Esophagus muscularis mucosa (tissue), 4 donors: ENCODE data around the gene OR10J5. TPM values are rescaled to one million over a fixed set of nuclear protein-coding genes. Genes with fewer than 3 reads are reported as not detected.
"Not testable (repeated sequence)": the region's sequence is repeated elsewhere in the genome, so short reads cannot be mapped to it uniquely, and the experiment has no call there.

Experiments used
- DNase-seq: peaks from one replicate; pipeline ENCODE4 v3.0.0-alpha.2; 2017; ENCODE audit errors: extremely low spot score
- H3K27ac ChIP-seq, 4 donors: fragments of 200-600 bp; sonication (generic); replicated peaks in 1 of 4; 1 replicate in 3 of 4; 2 replicates in 1 of 4; pipeline ENCODE4 v1.5.1; 2016 to 2019; ENCODE audit warnings: mild to moderate bottlenecking in 1 of 4
- H3K27me3 ChIP-seq, 4 donors: fragments of 200-600 bp; sonication (generic); one replicate each; pipeline versions ENCODE4 v1.5.1 to v1.6.0; 2016 to 2019
- H3K36me3 ChIP-seq, 4 donors: fragments of 200-600 bp; sonication (generic); one replicate each; pipeline ENCODE4 v1.5.1; 2016 to 2019
- H3K4me1 ChIP-seq, 4 donors: fragments of 200-600 bp; sonication (generic); one replicate each; pipeline ENCODE4 v1.5.1; 2016 to 2019
- H3K4me3 ChIP-seq, 4 donors: fragments of 200-600 bp; sonication (generic); 1 replicate in 2 of 4; 2 replicates in 2 of 4; pipeline ENCODE4 v1.5.1; 2016 to 2019; ENCODE audit warnings: mild to moderate bottlenecking in 4 of 4, moderate library complexity in 1 of 4
- H3K9me3 ChIP-seq, 4 donors: fragments of 200-600 bp; sonication (generic); 1 replicate in 3 of 4; 2 replicates in 1 of 4; pipeline ENCODE4 v1.5.1; 2016 to 2019
- EP300 ChIP-seq: sonication (generic); formaldehyde crosslinking; IDR thresholded peaks from one replicate; pipeline ENCODE4 v1.6.1; 2017; ENCODE audit warnings: antibody characterized with exemption
- POLR2A ChIP-seq: fragments of 450-650 bp; IDR thresholded peaks from one replicate; pipeline ENCODE4 v1.6.1; 2017; ENCODE audit warnings: antibody characterized with exemption, moderate library complexity, mild to moderate bottlenecking, low read depth
- POLR2AphosphoS5 ChIP-seq, 2 donors: sonication (generic); formaldehyde crosslinking; IDR thresholded peaks; one replicate each; pipeline ENCODE4 v1.6.1; 2017; ENCODE audit warnings: antibody characterized with exemption in 2 of 2
- WGBS: methylation state at CpG from one replicate; pipeline ENCODE4 v1.1.5; 2018; 5-methylcytosine and 5-hydroxymethylcytosine counted together
- intact Hi-C: fragments of 100-400 bp; cut with DNase I; formaldehyde crosslinking; loops from one replicate; pipeline ENCODE4 v1.15.1; 2023
- total RNA-seq, 4 donors: library from RNA; depleted of rRNA; stranded (reverse); fragments of >200 nt; gene quantifications; one replicate each; pipeline versions ENCODE4 v1.1.0 to v1.2.1, GENCODE V29; 2016
- TF ChIP-seq, protein P1 (sequence below), 3 experiments: fragments of 200-600 bp in 2 of 3; fragments of 450-650 bp in 1 of 3; sonication (generic) in 2 of 3; IDR thresholded peaks; one replicate each; pipeline ENCODE4 v1.5.1; 2017 to 2019; ENCODE audit warnings: antibody characterized with exemption in 3 of 3, mild to moderate bottlenecking in 2 of 3, moderate library complexity in 1 of 3

The OR10J5 gene
- total RNA-seq, 4 donors from 2014 or later = not detected

- Histone ChIP-seq H3K27ac (no peak overlapping the region), H3K4me3 (no peak overlapping the region), H3K4me1 (no peaks in the 10 kb centered on the region), H3K36me3 (no peaks in the 10 kb centered on the region), H3K27me3 (no peaks in the 10 kb centered on the region), H3K9me3 (peaks cover 0 to 12% (median 8%) of the 10 kb centered on the region in 4 donors)
- TF ChIP-seq POLR2A (no peak), EP300 (no peak), POLR2AphosphoS5 (IDR thresholded peaks at IDR 0.05) (no peak)
- TF ChIP-seq, protein P1, sequence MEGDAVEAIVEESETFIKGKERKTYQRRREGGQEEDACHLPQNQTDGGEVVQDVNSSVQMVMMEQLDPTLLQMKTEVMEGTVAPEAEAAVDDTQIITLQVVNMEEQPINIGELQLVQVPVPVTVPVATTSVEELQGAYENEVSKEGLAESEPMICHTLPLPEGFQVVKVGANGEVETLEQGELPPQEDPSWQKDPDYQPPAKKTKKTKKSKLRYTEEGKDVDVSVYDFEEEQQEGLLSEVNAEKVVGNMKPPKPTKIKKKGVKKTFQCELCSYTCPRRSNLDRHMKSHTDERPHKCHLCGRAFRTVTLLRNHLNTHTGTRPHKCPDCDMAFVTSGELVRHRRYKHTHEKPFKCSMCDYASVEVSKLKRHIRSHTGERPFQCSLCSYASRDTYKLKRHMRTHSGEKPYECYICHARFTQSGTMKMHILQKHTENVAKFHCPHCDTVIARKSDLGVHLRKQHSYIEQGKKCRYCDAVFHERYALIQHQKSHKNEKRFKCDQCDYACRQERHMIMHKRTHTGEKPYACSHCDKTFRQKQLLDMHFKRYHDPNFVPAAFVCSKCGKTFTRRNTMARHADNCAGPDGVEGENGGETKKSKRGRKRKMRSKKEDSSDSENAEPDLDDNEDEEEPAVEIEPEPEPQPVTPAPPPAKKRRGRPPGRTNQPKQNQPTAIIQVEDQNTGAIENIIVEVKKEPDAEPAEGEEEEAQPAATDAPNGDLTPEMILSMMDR (IDR thresholded peaks at IDR 0.05) = no peak
- intact Hi-C loops = no loop called here
- no peak for DNase-seq
Measured at GRCh38 chr1:159509440-159510228, 26.2 kb downstream of the OR10J5 start.

DNA sequence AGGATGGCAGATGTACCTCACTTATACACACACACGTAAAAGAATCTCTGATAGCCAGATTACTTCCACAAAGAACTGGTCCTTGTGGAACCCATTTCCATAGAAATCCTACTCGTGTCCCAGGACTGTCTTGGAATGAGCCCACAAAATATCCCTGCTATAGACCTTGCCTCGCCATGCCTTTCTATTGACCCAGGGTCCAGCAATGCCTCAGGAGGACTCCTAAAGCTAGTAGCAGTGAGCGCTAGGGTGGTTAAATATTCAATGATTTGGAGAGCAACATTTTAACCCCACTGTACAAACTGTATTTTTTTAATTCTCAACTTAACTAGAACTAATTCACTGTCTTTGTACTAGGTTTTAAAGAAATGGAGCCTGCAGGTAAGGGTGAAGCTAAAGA is 26.9 kb downstream of the OR10J5 start:
- Histone ChIP-seq H3K27me3 (no peaks in the 10 kb centered on the region), H3K27ac (no peak overlapping the region), H3K9me3 (peaks cover 0 to 12% (median 8%) of the 10 kb centered on the region in 4 donors), H3K4me3 (no peak overlapping the region), H3K4me1 (no peaks in the 10 kb centered on the region), H3K36me3 (no peaks in the 10 kb centered on the region)
- WGBS = 62% methylated on average over 4 of the region's 4 CpGs
- TF ChIP-seq POLR2AphosphoS5 (IDR thresholded peaks at IDR 0.05) (no peak), POLR2A (no peak), EP300 (no peak)
- TF ChIP-seq, protein P1 (IDR thresholded peaks at IDR 0.05) = no peak
- intact Hi-C loops = no loop called here
- no peak for DNase-seq

- Histone ChIP-seq H3K9me3 (peaks cover 0 to 12% (median 8%) of the 10 kb centered on the region in 4 donors), H3K36me3 (no peaks in the 10 kb centered on the region), H3K27ac (no peak overlapping the region), H3K4me3 (no peak overlapping the region), H3K27me3 (no peaks in the 10 kb centered on the region), H3K4me1 (no peaks in the 10 kb centered on the region)
- intact Hi-C loops = no loop called here
- no peak for DNase-seq
- TF ChIP-seq EP300 = no peak
- no peak for TF ChIP-seq POLR2A
- TF ChIP-seq, protein P1 (IDR thresholded peaks at IDR 0.05) = no peak
Measured at GRCh38 chr1:159505676-159506075, 30.1 kb downstream of the OR10J5 start.

DNA sequence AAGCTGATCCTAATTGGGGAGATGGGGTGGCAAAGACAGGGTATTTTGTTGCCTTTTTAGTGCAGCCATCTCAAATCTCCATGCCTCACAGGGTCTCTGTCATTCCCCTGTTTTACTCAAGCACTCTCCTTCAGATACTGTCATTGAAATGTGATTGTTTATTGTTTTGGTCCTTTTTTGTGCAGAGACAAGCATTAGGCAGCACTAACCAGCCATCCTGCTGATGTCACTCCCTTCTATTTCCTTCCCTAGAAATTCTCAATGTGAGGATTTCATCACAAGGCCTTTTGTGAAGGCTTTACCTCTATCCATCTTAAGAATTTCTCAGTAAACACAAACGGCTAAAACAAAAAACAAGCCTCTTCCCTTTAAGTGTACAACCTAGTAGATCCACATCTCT is 34.7 kb downstream of the OR10J5 start:
- Histone ChIP-seq H3K4me3 (no peak overlapping the region), H3K27ac (no peak overlapping the region), H3K27me3 (no peaks in the 10 kb centered on the region), H3K4me1 (no peaks in the 10 kb centered on the region), H3K9me3 (peaks cover 0 to 28% (median 12%) of the 10 kb centered on the region in 4 donors), H3K36me3 (no peaks in the 10 kb centered on the region)
- WGBS = 80% methylated on average over 1 of the region's 1 CpG
- TF ChIP-seq POLR2AphosphoS5 (IDR thresholded peaks at IDR 0.05) (no peak), EP300 (no peak), POLR2A (no peak)
- TF ChIP-seq, protein P1 (IDR thresholded peaks at IDR 0.05) = no peak
- DNase-seq = no peak
- intact Hi-C loops = no loop called here

DNA sequence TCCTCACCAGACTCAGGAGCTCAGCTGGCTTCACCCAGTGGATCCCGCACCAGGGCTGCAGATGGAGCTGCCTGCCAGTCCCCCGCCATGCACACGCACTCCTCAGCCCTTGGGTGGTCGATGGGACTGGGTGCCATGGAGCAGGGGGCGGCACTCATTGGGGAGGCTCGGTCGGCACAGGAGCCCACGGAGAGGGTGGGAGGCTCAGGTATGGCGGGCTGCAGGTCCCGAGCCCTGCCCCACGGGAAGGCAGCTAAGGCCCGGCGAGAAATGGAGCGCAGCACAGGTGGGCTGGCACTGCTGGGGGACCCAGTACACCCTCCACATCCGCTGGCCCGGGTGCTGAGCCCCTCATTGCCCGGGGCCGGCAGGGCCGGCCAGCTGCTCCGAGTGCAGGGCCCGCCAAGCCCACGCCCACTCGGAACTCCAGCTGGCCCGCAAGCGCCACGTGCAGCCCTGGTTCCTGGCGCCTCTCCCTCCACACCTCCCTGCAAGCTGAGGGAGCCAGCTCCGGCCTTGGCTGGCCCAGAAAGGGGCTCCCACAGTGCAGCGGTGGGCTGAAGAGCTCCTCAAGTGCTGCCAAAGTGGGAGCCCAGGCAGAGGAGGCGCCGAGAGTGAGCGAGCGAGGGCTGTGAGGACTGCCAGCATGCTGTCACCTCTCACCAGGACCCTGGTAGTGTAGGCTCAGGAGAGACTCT is 41.1 kb downstream of the OR10J5 start:
- H3K36me3 ChIP-seq, H3K4me3 ChIP-seq, H3K27me3 ChIP-seq, H3K27ac ChIP-seq, DNase-seq, intact Hi-C loops, H3K4me1 ChIP-seq: not testable (repeated sequence)
- H3K9me3 ChIP-seq = peaks cover 0 to 11% (median 6%) of the 10 kb centered on the region in 4 donors
- 95% methylated on average over 4 of the region's 33 CpGs for WGBS
